GM13976 (cell line): ENCODE results near the gene TENM4.

Experiments used
- DNase-seq: peaks from one replicate; pipeline ENCODE4 v3.0.0; 2012; ENCODE audit warnings: low spot score
- CTCF ChIP-seq: IDR thresholded peaks from 2 replicates; pipeline ENCODE4 v1.5.1; 2012; ENCODE audit warnings: borderline replicate concordance, mild to moderate bottlenecking; ENCODE audit not compliant: insufficient read depth; ENCODE audit errors: extremely low read depth, missing control alignments, control extremely low read depth
- in situ Hi-C: fragments of 300-500 bp; cut with MboI; formaldehyde crosslinking; loops from one replicate; pipeline ENCODE4 v1.12.0; 2022; ENCODE audit warnings: low sequenced_read_pairs, mixed read lengths, inconsistent platforms; ENCODE audit not compliant: unreplicated experiment

Gene TENM4

GRCh38 chr11:79467761-79468160, 26.9 kb upstream of the TENM4 start:
- DNase-seq: no peak
- in situ Hi-C loops: no loop called here
- no peak for TF ChIP-seq CTCF

- in situ Hi-C loops: no loop called here
- no peak for DNase-seq
- no peak for TF ChIP-seq CTCF
Observed at GRCh38 chr11:79466411-79466810, 25.6 kb upstream of the TENM4 start.

GRCh38 chr11:79465160-79465559, 24.3 kb upstream of the TENM4 start:
- in situ Hi-C loops: no loop called here
- no peak for TF ChIP-seq CTCF
- no peak for DNase-seq

GRCh38 chr11:79461666-79462645, 21.1 kb upstream of the TENM4 start:
- no peak for TF ChIP-seq CTCF
- DNase-seq: no peak
- in situ Hi-C loops: no loop called here

- no peak for TF ChIP-seq CTCF
- no peak for DNase-seq
- in situ Hi-C loops: no loop called here
Observed at GRCh38 chr11:79461144-79461543, 20.3 kb upstream of the TENM4 start.

GRCh38 chr11:79458709-79459108, 17.9 kb upstream of the TENM4 start:
- no peak for DNase-seq
- in situ Hi-C loops: no loop called here
- no peak for TF ChIP-seq CTCF
